GM18951 (cell line): ENCODE results near the gene PAFAH2.

Experiments used
- POLR2A ChIP-seq: IDR thresholded peaks from 4 replicates; pipeline ENCODE4 v1.6.1; 2011; ENCODE audit warnings: mild to moderate bottlenecking; ENCODE audit not compliant: insufficient read length, insufficient read depth; ENCODE audit errors: extremely low read depth
- in situ Hi-C: fragments of 300-500 bp; cut with MboI; formaldehyde crosslinking; loops from one replicate; pipeline ENCODE4 v1.12.0; 2022; ENCODE audit warnings: low sequenced_read_pairs, mixed read lengths, inconsistent platforms; ENCODE audit not compliant: unreplicated experiment

PAFAH2 gene

GRCh38 chr1:25912076-25912831 is 85.6 kb downstream of the PAFAH2 start:
- in situ Hi-C loops, result no loop called here
- TF ChIP-seq POLR2A, result no peak

GRCh38 chr1:25911162-25911561 is 86.7 kb downstream of the PAFAH2 start:
- in situ Hi-C loops, result no loop called here
- TF ChIP-seq POLR2A, result no peak
